NCI-H2107 (cell line): ENCODE measurements around the gene OR52E6.

Source experiments
- DNase-seq: peaks from one replicate; lab custom pipeline; 2025; lab: John Stamatoyannopoulos, UW

OR52E6 gene

DNA sequence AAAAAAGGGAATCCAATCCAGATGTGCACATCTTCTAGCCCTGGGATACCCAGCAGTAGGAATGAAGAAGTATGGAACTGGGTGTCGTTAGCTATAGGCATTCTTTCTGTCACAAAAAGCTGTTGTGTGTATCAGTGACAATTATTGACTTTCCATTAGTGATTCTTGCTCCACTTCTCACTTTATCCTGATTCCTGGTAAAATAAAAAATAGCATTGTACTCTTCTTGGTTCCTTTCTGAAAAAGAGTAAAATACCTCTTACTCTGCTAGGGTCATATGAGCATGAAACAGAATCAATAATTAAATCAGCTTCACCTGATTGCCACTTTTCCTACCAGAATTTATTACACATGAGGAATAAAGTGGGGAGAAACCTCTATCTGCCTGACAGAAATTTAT is at the start of gene OR52E6:
Gene OR52E6, minus strand, starts transcription at position 101 of the 400 bp plus-strand sequence. Its CDS starts 0 bp downstream, at position 101.
- no peak for DNase-seq

DNA sequence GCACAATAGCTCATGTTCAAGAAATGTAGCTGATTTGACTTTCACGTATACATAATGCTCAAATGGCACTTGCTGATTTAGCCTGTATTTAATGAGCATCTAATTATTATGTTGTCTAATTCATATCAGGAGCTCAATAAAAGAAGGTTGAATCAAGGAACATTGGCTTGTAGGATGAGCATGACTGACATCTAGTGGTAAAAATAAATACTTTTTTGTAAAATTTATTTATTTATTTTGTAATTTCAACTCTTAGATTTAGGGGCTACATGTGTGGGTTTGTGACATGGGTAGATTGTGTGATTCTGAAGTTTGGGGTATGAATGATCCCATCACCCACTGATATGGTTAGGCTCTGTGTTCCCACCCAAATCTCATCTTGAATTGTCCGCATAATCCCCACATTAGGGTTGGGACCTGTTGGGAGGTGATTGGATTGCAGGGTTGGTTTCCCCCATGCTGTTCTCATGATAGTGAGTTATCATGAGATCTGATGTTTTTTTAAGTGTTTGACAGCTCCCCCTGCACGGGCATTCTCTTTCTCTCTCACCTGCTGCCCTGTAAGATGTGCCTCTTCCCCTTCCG is 49.6 kb upstream of the OR52E6 start:
- DNase-seq: no peak

DNA sequence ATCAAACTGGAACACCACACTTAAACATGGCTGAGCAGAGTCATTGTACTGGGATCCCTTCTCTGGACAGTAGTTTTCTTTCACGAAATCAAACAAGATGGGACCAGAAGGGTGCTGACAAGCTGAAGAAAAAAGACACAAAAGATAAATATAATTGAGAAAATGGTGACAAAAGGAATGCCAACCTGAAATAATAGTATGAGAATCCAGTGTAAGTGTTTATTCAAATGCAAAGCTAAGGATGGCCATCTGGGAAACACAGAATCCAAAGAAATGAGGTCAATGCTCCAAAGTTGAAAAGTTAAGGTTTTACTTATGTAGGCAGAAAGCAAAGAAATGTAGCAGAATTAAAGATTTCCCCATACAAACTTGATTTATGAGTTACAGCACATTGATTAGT is 46.0 kb upstream of the OR52E6 start:
- no peak for DNase-seq

DNA sequence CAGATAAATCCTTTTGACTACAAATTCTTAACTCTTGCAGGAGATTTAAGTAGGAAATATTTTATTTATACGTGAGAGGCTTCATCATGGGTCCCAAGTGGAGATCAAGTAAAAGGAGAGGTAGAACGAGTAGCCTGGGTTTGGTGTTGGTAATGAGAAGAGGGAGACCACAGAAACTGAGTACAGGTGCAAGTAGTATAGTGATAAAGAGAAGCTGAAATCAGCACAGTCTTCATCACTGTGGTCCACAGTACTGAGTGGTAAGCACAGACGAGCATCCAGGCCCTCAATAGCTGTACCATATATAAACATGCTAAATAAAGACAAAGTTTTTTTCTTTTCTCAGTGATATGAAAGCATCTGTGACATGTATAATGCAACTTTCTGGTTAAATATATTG is 45.5 kb upstream of the OR52E6 start:
- no peak for DNase-seq

DNA sequence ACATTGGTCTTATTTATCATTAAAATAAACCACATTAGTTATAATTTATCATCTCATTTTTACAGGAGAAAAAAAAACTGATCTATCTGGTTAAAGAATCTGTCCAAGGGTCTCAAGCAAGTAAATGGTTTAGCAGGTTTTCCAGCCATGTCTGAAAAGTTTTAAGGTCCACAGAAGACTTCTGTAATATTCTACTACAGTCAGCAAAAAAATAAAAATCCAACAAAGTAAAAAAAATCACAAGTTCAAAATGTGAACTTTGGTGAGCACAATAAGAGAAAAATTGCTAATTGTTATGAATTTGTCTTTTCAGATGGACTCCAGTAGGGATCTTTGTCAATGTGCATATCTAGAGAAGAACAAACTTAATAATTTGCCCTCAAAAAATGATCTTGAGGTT is 40.1 kb upstream of the OR52E6 start:
- no peak for DNase-seq

DNA sequence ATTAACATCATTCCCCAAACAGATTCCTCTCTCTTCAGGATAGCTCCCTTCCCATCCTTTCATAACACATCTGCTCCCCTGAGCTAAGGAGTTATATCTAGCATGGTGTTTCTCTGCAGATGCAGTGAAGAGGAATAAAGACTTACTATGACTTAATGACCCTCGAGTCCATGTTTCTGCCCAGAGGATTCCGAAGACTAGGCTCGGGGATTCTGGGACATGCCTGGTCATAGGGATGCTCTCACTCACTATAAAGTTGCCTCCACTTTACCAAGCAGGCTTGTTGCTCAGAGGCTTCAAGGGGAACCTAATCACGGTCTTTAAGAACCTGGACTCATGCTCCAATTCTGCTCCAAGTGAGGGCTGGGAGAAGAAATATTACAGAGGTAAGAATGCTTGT is 38.6 kb upstream of the OR52E6 start, which contains the start of gene OR52E4:
Gene OR52E4, plus strand, starts transcription at position 301 of the 400 bp plus-strand sequence. CDS start 3,664 bp downstream, outside the sequence.
- DNase-seq: no peak

DNA sequence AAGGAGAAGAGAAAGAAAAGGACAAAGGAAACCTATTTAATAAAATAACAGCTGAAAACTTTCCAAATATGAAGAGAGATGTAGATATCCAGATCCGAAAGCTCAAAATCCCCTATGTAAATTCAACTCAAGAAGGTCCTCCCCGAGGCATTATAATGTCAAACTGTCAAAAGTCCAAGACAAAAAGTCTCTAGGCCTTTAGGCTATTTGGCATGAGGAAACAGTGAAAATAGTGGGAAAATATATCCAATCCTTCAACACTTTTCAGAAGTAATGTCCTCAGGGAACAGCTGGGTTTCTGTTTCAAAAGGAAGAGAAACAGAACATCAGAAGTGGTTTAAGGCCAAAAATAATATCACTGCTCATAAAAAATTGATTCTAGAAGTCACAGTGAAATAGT is 36.9 kb upstream of the OR52E6 start:
- DNase-seq: no peak

DNA sequence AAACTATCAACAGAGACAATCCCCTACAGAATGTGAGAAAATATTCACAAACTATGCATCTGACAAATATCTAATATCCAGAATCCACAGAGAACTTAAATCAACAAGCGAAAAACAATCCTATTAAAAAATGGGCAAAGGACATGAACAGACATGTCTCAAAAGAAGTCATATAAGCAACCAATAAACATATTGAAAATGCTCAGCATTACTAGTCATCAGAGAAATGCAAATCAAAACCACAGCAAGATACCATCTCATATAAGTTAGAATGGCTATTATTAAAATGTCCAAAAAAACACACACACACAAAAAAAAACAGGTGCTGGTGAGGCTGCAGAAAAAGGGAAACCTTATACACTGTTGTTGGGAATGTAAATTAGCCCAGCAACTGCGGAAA is 24.1 kb upstream of the OR52E6 start:
- DNase-seq: no peak

DNA sequence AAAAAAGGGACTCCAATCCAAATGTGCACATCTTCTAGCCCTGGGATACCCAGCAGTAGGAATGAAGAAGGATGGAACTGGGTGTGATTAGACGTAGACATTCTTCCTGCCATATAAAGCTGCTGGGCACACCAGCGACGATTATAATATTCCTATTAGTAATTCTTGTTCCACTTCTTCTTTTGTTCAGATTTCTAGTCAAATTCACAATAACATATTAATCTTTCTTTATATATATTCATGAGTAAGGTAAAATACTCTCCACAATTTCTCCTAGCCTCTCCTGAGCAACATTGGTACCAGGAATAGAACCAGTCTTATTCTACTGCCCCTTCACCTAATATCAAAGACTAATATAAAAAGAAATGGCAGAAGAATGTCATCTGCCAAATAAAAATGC is 15.9 kb upstream of the OR52E6 start, which contains the start of gene OR52E8:
Gene OR52E8, minus strand, starts transcription at position 101 of the 400 bp plus-strand sequence. Its CDS starts 0 bp downstream, at position 101.
- no peak for DNase-seq

DNA sequence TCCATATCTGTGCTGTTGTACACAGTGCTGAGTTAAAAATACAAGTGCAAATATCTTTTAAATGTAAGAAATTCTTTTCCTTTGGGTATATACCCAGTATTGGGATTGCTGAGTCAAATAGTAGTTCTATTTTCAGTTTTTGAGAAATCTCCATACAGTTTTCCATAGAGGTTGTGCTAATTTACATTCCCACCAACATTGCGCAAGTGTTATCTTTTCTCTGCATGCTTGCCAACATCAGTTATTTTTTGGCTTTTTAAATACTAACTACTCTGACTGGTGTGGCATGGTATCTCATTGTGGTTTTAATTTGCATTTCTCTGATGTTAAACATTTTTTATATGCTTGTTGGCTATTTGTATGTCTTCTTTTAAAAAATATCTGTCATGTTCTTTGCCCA is 9.3 kb upstream of the OR52E6 start:
- DNase-seq: no peak

DNA sequence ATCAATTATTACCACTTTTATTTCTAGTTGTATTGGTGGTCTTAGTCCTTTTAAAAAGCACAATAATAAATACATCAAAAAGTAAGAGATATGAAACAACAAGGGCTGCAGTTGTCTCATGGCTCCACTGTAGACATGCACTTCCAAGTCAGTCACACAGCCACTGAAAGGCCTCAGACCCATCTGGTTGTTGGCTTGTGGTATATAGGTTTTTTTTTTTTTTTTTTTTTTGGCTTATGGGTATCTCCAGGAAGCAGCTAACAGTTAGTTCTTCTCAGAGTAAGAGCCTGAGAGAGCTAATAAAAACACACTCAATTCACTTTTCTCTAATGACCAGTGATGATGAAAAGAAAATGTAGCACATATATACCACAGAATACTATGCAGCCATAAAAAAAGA is 6.0 kb upstream of the OR52E6 start:
- no peak for DNase-seq

DNA sequence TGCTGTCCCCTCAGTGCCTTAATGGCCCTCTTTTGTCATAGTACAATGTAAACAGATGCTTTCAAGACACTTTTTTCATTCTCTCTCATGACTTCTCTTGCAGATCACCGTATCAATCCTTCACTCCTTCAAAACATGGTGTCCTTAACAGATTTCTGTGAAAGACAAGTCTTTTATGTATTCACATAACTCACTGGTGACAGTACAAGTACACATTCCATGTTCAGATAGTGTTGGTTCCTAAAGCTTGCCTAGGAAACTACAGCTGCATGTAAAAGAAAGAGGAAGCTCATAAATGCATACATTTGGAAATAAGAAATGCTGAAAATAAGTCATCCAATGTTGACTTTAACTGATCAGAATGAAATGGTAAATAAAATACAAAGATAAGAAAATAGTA is 5.0 kb upstream of the OR52E6 start:
- no peak for DNase-seq

DNA sequence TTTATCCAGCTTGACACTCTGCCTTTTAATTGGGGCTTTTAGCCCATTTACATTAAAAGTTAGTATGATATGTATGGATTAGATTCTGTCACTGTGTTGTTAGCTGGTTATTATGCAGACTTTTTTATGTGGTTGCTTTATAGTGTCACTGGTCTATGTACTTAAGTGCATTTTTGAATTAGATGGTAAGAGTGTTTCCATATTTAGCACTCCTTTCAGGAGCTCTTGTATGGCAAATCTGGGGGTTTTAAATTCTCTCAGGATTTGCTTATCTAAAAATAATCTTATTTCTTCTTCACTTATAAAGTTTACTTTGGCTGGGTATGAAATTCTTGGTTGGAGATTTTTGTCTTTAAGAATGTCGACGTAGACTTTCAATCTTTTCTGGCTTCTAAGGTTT is 4.0 kb downstream of the OR52E6 start:
- no peak for DNase-seq

DNA sequence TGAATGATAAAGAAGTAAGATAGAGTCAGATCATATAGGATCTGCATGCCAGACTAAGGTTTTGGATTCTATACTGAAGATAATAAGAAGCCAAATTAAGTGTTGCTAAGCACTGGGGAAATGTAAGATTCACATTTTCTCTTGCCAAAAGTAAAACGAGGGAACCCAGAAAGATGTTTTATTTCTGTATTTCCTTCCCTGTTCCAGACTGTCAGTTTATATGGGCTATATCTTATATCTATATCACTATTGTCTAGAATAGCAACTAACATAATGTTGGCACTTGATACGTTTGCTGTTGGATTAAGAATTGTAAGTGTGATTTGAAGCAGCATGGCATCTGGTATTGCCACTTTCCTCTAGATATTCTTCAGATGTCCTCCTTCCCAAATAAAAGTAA is 8.3 kb downstream of the OR52E6 start:
- no peak for DNase-seq

DNA sequence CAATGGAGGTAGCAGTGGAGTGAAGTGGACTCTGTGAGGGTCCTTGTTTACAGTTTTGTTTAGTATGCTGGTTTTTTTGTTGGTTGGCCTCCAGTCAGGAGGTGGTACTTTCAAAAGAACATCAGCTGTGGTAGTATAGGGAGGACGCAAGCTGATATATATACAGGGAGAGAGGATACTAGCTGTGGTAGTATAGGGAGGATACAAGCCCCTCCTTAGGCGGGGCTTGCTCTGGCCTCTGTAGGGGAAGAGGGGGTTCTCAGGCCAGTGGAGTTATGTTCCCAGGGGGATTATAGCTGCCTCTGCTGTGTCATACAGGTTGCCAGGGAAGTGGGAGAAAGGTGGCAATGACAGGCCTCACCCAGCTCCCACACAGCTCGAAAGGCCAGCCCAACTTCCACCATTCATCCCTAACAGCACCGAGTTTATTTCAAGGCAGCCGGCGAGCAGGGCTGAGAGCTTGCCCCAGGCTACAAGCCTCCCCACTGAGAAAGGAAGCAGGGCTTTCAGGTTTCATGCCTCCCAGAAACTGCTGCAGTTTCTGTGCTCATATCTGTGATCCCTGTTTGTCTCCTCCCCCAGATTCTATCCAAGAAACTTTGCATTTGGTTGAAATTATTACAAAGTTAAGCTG is 10.4 kb downstream of the OR52E6 start:
- DNase-seq: no peak

DNA sequence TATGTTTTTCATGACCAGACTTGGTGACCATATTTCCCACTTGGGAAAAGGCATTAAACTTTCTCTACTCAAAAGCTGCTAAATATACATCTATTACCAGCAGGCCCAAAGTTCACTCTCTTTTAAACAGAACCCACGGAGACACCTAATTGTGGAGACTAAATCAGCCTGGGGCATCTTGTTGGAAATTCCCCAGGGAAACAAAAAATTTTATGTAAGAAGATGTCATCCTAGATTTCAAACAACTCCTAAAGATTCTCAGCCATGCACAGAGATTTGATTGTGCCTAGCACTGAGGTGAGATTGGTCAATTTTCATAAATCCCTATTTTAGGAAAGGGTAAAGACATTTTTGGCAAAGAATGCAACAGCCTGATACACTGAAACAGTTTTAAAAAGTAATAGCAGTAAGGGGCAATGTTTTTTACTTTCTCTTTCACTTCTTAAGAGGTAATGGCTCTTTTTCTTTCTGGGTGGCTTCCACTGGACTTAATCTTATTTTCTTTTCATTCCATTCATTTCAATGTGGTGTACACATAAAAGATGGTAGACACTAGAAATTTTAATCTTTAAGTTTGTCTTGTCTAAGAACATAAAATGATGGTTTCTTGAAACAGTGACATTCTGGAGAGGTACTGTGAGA is 23.3 kb downstream of the OR52E6 start:
- no peak for DNase-seq

DNA sequence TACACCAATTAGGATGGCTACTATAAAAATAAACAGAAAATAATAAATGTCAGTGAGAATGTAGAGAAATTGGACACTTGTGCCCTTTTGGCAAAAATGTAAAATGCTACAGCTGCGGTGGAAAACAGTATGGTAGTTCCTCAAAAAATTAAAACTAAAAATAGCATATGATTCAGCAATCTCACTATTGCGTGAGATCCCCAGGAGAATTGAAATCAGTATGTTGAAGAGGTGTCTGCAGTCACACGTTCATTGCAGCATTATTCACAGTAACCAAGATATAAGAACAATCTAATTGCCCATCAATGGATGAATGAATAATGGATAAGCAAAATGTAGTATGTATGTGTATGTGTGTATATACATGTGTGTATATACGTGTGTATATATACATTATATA is 26.2 kb downstream of the OR52E6 start:
- DNase-seq: no peak

DNA sequence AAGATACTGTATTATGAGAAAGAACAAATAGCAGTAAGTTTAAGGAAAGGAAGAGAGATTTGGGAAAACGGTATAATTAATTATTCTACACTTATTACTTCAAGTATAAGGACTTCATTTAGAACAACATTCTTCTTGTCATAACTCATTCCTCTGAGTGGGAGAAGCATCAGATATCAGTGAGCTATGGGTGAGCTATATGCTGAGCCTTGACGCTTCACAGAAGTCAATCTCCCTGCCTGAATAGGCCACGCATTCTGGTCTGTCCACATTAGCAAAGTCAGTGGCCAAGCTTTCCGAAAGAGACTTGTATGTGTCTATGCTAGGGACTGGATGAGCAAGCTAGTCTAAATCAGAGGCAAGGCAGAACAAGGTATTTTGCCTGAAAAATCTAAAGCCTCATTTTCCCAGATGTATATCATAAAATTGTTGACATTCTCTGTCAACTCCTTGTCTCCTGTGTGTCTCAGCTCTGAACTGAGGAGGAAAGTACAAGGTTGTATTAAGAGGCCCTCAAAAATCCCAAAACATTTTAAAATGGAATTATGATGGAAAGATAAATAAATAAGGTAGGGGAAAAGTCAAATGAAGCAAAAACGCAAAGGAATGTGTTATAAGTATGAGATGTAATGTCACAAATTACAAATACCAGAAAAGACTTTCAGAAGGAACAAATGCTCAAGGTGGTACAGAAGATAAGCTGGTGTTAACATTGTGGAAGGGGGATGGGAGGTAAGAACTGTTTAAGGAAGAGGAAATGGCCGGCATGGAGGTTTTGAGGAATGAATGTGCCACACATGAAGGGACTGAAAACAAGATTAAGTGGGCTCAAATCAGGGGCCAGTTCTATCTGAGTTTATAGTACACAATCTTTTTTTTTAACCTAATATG is 31.5 kb downstream of the OR52E6 start:
- DNase-seq: no peak

DNA sequence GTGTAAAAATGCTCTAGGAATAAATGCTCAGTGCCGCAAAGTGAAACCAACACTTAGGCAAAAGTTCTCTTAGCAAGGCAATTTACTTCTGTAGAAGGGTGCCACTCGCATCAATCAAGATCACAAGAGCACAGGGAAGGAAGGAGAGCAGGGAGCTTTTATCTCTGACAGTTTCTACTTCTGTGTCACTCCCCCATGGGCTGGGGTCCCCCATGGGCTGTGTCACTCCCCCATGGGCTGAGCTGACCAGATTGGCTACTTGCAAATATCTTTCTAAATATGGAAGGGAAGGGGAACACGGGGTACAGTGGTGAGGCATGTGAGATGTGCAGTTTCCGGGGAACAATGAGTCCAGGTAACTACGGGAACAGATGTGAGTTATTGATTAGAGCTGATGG is 32.6 kb downstream of the OR52E6 start:
- no peak for DNase-seq

DNA sequence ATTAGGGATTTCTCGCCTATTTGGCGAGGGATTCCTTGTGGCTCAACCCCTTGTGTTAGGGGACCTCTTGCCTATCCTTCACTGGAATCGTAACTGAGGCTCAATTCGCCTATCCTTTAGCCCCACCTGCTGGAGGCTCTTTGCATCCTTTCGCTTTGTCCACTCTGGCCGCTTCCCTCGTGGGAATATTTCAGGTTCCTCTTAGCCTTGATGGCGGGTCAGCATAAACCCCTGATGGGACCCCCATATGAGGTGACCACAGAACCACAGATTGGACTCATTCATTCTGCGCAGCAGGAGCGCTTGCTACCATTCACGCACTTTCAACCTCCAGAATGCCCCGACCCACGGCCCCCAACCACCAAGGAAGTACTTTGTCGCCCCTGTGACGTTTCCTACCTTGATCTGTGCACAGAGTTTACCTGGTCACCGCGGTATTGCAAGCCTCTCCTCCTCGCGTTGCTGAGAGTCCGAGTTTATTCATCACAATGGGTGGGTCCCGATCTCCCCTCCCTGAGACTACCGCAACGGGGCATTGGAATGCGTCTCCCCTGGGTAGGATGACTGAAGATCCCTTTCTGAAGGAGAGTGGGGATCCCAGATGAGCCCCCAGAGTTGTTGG is 33.1 kb downstream of the OR52E6 start, which contains the start of gene OR52N2:
Gene OR52N2, plus strand, starts transcription at position 425 of the 622 bp plus-strand sequence. CDS start 11,412 bp downstream, outside the sequence.
- DNase-seq: peak; percentile 34

DNA sequence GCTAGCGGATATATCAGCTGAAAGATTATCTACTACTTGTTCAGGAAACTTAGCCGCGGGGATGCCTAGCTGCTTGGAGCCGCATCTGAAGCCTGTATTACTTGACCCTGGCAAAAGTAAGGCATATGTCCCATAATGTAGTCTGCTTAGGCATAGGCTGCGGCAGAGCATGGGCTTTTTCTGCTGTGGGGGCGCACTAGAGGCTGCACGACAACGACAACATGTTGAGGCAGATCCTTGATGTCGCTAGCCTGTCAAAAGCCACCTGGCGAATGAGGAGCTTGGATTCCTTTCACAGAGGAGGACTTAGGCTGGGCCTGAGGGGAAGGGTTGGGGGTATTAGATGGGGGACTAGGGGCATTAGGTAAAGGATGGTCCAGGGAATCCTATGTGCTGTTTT is 34.1 kb downstream of the OR52E6 start:
- no peak for DNase-seq

DNA sequence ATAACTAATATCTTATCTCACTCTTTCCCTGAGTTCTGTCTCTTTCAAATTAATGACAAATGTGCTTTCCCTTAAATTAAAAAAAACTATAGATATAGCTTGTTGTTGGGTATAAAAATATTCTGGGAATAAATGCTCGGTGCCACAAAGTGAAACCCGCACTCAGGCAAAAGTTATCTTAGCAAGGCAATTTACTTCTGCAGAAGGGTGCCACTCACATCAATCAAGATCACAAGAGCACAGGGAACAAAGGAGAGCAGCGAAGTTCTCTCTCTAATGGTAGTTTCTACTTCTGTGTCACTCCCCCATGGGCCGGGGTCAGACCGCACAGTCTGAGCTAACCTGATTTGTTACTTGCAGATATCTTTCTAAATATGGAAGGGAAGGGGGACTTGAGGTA is 37.7 kb downstream of the OR52E6 start:
- no peak for DNase-seq
